Lung microvascular endothelial cell (primary cell): Measurements from ENCODE around the gene FHIT. TPM values are rescaled to one million over a fixed set of nuclear protein-coding genes. Genes with fewer than 3 reads are reported as not detected.

Experiments used
- DNase-seq, 2 donors: peaks; one replicate each; pipeline versions ENCODE4 v3.0.0 to v3.0.0-alpha.2; 2010; ENCODE audit warnings: low read depth in 2 of 2
- total RNA-seq: library from RNA; depleted of rRNA; stranded (reverse); fragments of >200 nt; gene quantifications from 2 replicates; pipeline ENCODE4 v1.2.1, GENCODE V29; 2014

FHIT gene
- total RNA-seq, 1 donor from 2014 or later, result 0.79 TPM

- DNase-seq, result no peak
Observed at GRCh38 chr3:60182697-60183096, 1068.6 kb downstream of the FHIT start.

GRCh38 chr3:60178931-60179653 is 1072.2 kb downstream of the FHIT start:
- no peak for DNase-seq

- DNase-seq, result no peak
Observed at GRCh38 chr3:60177726-60178125, 1073.5 kb downstream of the FHIT start.

- no peak for DNase-seq
Observed at GRCh38 chr3:60176614-60177013, 1074.6 kb downstream of the FHIT start.

GRCh38 chr3:60175680-60176079 is 1075.6 kb downstream of the FHIT start:
- no peak for DNase-seq

- DNase-seq, result no peak
Observed at GRCh38 chr3:60169755-60170154, 1081.5 kb downstream of the FHIT start.

GRCh38 chr3:60167186-60167585 is 1084.1 kb downstream of the FHIT start:
- no peak for DNase-seq

GRCh38 chr3:60160822-60161748 is 1090.2 kb downstream of the FHIT start:
- no peak for DNase-seq

- DNase-seq, result no peak
Observed at GRCh38 chr3:60160111-60160821, 1091.0 kb downstream of the FHIT start.

GRCh38 chr3:60158035-60158434 is 1093.2 kb downstream of the FHIT start:
- no peak for DNase-seq

GRCh38 chr3:60154011-60154410 is 1097.2 kb downstream of the FHIT start:
- no peak for DNase-seq

- DNase-seq, result no peak
Observed at GRCh38 chr3:60153221-60153999, 1097.8 kb downstream of the FHIT start.

GRCh38 chr3:60149501-60149900 is 1101.8 kb downstream of the FHIT start:
- no peak for DNase-seq

GRCh38 chr3:60147249-60147950 is 1103.9 kb downstream of the FHIT start:
- DNase-seq, result no peak

- no peak for DNase-seq
Observed at GRCh38 chr3:60146121-60146520, 1105.1 kb downstream of the FHIT start.

GRCh38 chr3:60144071-60144470 is 1107.2 kb downstream of the FHIT start:
- DNase-seq, result no peak

- no peak for DNase-seq
Observed at GRCh38 chr3:60142009-60142408, 1109.2 kb downstream of the FHIT start.

GRCh38 chr3:60140160-60140559 is 1111.1 kb downstream of the FHIT start:
- DNase-seq, result no peak

- no peak for DNase-seq
Observed at GRCh38 chr3:60136601-60137000, 1114.7 kb downstream of the FHIT start.

GRCh38 chr3:60135474-60135873 is 1115.8 kb downstream of the FHIT start:
- no peak for DNase-seq
